ENCODE results near the gene BPIFA1. TPM values are rescaled to one million over a fixed set of nuclear protein-coding genes. Genes with fewer than 3 reads are reported as not detected.

The BPIFA1 gene
- total and polyA plus RNA-seq, 2 experiments from 2014 or later, result not detected

DNA sequence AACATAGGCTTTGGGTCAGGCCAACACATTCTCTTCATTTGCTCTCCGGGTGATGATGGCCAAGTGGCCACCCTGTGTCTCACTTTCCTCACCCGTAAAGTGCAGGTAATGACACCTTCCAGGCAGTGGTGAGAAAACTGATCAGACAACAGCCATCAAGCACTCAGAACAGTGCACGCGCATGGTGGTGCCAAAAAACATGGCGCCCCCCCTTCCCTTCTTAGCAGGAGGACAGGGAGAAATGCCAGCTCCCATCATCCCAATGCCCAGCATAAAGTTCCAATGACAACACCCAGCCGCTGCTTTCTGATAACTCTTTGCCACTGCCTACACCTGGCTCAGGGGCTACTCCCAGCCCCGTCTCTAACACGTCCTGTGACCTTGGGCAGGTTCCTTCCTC lies 55.6 kb downstream of the BPIFA1 start (continued):
- TF ChIP-seq, protein P1, sequence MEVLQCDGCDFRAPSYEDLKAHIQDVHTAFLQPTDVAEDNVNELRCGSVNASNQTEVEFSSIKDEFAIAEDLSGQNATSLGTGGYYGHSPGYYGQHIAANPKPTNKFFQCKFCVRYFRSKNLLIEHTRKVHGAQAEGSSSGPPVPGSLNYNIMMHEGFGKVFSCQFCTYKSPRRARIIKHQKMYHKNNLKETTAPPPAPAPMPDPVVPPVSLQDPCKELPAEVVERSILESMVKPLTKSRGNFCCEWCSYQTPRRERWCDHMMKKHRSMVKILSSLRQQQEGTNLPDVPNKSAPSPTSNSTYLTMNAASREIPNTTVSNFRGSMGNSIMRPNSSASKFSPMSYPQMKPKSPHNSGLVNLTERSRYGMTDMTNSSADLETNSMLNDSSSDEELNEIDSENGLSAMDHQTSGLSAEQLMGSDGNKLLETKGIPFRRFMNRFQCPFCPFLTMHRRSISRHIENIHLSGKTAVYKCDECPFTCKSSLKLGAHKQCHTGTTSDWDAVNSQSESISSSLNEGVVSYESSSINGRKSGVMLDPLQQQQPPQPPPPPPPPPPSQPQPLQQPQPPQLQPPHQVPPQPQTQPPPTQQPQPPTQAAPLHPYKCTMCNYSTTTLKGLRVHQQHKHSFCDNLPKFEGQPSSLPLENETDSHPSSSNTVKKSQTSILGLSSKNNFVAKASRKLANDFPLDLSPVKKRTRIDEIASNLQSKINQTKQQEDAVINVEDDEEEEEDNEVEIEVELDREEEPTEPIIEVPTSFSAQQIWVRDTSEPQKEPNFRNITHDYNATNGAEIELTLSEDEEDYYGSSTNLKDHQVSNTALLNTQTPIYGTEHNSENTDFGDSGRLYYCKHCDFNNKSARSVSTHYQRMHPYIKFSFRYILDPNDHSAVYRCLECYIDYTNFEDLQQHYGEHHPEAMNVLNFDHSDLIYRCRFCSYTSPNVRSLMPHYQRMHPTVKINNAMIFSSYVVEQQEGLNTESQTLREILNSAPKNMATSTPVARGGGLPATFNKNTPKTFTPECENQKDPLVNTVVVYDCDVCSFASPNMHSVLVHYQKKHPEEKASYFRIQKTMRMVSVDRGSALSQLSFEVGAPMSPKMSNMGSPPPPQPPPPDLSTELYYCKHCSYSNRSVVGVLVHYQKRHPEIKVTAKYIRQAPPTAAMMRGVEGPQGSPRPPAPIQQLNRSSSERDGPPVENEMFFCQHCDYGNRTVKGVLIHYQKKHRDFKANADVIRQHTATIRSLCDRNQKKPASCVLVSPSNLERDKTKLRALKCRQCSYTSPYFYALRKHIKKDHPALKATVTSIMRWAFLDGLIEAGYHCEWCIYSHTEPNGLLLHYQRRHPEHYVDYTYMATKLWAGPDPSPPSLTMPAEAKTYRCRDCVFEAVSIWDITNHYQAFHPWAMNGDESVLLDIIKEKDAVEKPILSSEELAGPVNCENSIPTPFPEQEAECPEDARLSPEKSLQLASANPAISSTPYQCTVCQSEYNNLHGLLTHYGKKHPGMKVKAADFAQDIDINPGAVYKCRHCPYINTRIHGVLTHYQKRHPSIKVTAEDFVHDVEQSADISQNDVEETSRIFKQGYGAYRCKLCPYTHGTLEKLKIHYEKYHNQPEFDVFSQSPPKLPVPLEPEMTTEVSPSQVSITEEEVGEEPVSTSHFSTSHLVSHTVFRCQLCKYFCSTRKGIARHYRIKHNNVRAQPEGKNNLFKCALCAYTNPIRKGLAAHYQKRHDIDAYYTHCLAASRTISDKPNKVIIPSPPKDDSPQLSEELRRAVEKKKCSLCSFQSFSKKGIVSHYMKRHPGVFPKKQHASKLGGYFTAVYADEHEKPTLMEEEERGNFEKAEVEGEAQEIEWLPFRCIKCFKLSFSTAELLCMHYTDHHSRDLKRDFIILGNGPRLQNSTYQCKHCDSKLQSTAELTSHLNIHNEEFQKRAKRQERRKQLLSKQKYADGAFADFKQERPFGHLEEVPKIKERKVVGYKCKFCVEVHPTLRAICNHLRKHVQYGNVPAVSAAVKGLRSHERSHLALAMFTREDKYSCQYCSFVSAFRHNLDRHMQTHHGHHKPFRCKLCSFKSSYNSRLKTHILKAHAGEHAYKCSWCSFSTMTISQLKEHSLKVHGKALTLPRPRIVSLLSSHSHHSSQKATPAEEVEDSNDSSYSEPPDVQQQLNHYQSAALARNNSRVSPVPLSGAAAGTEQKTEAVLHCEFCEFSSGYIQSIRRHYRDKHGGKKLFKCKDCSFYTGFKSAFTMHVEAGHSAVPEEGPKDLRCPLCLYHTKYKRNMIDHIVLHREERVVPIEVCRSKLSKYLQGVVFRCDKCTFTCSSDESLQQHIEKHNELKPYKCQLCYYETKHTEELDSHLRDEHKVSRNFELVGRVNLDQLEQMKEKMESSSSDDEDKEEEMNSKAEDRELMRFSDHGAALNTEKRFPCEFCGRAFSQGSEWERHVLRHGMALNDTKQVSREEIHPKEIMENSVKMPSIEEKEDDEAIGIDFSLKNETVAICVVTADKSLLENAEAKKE (CRISPR knock-in tag; IDR thresholded peaks at IDR 0.05), result no peak
- TF ChIP-seq JUNB (IDR thresholded peaks at IDR 0.05; ENCODE audit: unreplicated experiment) (no peak), STAT1 (IDR thresholded peaks at IDR 0.05; ENCODE audit: unreplicated experiment) (no peak), ZNF331 (CRISPR knock-in tag; IDR thresholded peaks at IDR 0.05; ENCODE audit: low read depth) (no peak), EZH2phosphoT487 (IDR thresholded peaks at IDR 0.05; ENCODE audit: unreplicated experiment) (no peak), CREB1 (CRISPR knock-in tag; IDR thresholded peaks at IDR 0.05; ENCODE audit: low read depth) (no peak), POLR2AphosphoS5 (IDR thresholded peaks at IDR 0.05; ENCODE audit: low read depth) (no peak), EZH2 (IDR thresholded peaks at IDR 0.05; ENCODE audit: low read depth, unreplicated experiment) (no peak)
- TF ChIP-seq, protein P2, sequence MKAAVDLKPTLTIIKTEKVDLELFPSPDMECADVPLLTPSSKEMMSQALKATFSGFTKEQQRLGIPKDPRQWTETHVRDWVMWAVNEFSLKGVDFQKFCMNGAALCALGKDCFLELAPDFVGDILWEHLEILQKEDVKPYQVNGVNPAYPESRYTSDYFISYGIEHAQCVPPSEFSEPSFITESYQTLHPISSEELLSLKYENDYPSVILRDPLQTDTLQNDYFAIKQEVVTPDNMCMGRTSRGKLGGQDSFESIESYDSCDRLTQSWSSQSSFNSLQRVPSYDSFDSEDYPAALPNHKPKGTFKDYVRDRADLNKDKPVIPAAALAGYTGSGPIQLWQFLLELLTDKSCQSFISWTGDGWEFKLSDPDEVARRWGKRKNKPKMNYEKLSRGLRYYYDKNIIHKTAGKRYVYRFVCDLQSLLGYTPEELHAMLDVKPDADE (IDR thresholded peaks at IDR 0.05), result no peak

DNA sequence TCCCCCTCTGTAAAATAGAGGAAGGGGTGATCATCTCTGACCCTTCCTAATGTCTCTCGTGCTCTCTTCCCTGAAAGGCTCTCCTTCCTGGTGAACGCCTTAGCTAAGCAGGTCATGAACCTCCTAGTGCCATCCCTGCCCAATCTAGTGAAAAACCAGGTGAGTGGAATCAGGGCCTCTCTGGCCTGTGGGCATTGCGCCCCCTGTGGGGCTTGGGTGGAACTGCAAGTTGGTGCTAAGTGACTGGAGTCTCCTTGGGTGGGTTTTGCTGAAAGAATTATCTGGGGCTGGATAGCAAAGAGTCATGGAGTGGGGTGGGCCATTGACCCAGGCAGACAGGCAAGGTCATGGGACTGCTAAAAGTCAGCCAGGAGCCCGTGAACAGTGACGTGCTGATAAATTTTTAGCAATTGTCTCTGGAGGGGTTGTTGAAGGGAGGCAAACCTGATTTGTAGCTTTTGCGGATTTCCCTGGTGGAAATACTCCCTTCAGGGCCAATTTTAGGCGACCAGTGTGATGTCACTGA lies 56.1 kb downstream of the BPIFA1 start:
- H3K79me2 ChIP-seq (replicated peaks; ENCODE audit: insufficient read depth), result no peaks in the 10 kb centered on the region
- no peaks in the 10 kb centered on the region for H3K27me3 ChIP-seq (ENCODE audit: insufficient read depth)
- no peak overlapping the region for H3K27ac ChIP-seq (ENCODE audit: low read depth)
- H3K9me2 ChIP-seq (ENCODE audit: insufficient read depth), result no peaks in the 10 kb centered on the region
- TF ChIP-seq, protein P3, sequence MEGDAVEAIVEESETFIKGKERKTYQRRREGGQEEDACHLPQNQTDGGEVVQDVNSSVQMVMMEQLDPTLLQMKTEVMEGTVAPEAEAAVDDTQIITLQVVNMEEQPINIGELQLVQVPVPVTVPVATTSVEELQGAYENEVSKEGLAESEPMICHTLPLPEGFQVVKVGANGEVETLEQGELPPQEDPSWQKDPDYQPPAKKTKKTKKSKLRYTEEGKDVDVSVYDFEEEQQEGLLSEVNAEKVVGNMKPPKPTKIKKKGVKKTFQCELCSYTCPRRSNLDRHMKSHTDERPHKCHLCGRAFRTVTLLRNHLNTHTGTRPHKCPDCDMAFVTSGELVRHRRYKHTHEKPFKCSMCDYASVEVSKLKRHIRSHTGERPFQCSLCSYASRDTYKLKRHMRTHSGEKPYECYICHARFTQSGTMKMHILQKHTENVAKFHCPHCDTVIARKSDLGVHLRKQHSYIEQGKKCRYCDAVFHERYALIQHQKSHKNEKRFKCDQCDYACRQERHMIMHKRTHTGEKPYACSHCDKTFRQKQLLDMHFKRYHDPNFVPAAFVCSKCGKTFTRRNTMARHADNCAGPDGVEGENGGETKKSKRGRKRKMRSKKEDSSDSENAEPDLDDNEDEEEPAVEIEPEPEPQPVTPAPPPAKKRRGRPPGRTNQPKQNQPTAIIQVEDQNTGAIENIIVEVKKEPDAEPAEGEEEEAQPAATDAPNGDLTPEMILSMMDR (conservative IDR thresholded peaks at IDR 0.05; ENCODE audit: low read depth in 2 of 2), result peak; percentile 97 to 99
- TF ChIP-seq, protein P2 (IDR thresholded peaks at IDR 0.05), result no peak
- H3K27ac Mint-ChIP-seq, result no peak overlapping the region
- H3K36me3 ChIP-seq (ENCODE audit: insufficient read depth), result no peaks in the 10 kb centered on the region
- H3K4me3 ChIP-seq, result no peak overlapping the region
- no peak overlapping the region for H3K4me3 Mint-ChIP-seq
- no peaks in the 10 kb centered on the region; the same call in 1 of the 3 replicates for H3K9me3 Mint-ChIP-seq
- H3K36me3 Mint-ChIP-seq (ENCODE audit: low read depth), result no peaks in the 10 kb centered on the region
- H4K20me1 ChIP-seq (replicated peaks; ENCODE audit: insufficient read depth), result no peaks in the 10 kb centered on the region; the same call in 1 of the 2 replicates
- no peaks in the 10 kb centered on the region for H3K4me1 ChIP-seq (ENCODE audit: insufficient read depth)
- H3K4me1 Mint-ChIP-seq, result no peaks in the 10 kb centered on the region
- no peaks in the 10 kb centered on the region for H3F3A ChIP-seq (replicated peaks; ENCODE audit: low read depth)
- H3K27me3 Mint-ChIP-seq (ENCODE audit: insufficient read depth, low read depth, poor library complexity), result peaks cover 6% of the 10 kb centered on the region
- ATAC-seq, result peak; percentile 93
- H2AFZ ChIP-seq, result no peak overlapping the region
- peak; percentile 89 for DNase-seq (ENCODE audit: low spot score)
- H3K4me2 ChIP-seq, result no peak overlapping the region

Data from GM23338 (cell line).